ENCODE results near the gene FRG2B. TPM values are rescaled to one million over a fixed set of nuclear protein-coding genes. Genes with fewer than 3 reads are reported as not detected.
"Not testable (repeated sequence)": the region's sequence is repeated elsewhere in the genome, so short reads cannot be mapped to it uniquely, and the experiment has no call there.

FRG2B gene
- total RNA-seq, 1 experiment from 2014 or later = not detected

DNA sequence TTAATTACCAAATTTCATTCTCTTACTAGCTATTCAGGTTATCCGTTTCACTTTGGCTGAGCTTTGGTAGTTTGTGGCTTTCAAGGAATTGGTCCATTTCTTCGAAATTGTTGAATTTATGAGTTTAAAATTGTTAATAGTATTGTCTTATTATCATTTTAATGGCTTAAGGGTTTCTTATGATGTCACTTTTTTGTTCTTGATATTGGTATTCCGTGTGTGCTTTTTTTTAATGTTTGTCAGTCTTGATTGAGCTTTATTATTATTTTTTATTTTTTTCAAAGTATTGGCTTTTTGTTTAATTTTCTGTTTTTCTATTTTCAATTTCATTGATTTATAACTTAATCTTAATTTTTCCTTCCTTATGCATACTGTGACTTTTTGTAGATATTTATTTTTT is 25.9 kb downstream of the FRG2B start:
- POLR2A ChIA-PET = no interaction called here
- DNase-seq (ENCODE audit: low read depth, low spot score) (no peak), ATAC-seq (no peak)
- H3K4me1 ChIP-seq (ENCODE audit: control insufficient read depth in 1 of 2, insufficient read depth in 2 of 2, low read length in 2 of 2) = no peaks in the 10 kb centered on the region
- H3K27ac ChIP-seq (ENCODE audit: low read depth, low read length) = no peak overlapping the region
- intact Hi-C loops (cut with micrococcal nuclease) = no loop called here
- CTCF ChIA-PET = no interaction called here
- no TSS peak for BruUV-seq (replicated peaks)
- RAD21 ChIA-PET (ENCODE audit: low non-redundant PET in 1 of 2, low total read pairs in 2 of 2, uncharacterized antibody in 2 of 2, unreplicated experiment in 2 of 2) = no interaction called here
- no peaks in the 10 kb centered on the region for H4K20me1 ChIP-seq (ENCODE audit: insufficient read depth)
- no peak overlapping the region for H2AFZ ChIP-seq (ENCODE audit: low read depth, low read length, poor library complexity, severe bottlenecking)
- no peak overlapping the region for H3K4me3 ChIP-seq (replicated peaks in 1 of 2; ENCODE audit: low read depth in 1 of 2, low read length in 2 of 2)
- no peaks in the 10 kb centered on the region for H3K9me2 ChIP-seq (ENCODE audit: insufficient read depth)
- H3K9ac ChIP-seq (ENCODE audit: low read length) = no peak overlapping the region
- TF ChIP-seq SP1 (IDR thresholded peaks at IDR 0.05; ENCODE audit: low read depth) = no peak
- TF ChIP-seq FOSL1 (IDR thresholded peaks at IDR 0.05; ENCODE audit: low read depth) = no peak
- TF ChIP-seq, protein P1, sequence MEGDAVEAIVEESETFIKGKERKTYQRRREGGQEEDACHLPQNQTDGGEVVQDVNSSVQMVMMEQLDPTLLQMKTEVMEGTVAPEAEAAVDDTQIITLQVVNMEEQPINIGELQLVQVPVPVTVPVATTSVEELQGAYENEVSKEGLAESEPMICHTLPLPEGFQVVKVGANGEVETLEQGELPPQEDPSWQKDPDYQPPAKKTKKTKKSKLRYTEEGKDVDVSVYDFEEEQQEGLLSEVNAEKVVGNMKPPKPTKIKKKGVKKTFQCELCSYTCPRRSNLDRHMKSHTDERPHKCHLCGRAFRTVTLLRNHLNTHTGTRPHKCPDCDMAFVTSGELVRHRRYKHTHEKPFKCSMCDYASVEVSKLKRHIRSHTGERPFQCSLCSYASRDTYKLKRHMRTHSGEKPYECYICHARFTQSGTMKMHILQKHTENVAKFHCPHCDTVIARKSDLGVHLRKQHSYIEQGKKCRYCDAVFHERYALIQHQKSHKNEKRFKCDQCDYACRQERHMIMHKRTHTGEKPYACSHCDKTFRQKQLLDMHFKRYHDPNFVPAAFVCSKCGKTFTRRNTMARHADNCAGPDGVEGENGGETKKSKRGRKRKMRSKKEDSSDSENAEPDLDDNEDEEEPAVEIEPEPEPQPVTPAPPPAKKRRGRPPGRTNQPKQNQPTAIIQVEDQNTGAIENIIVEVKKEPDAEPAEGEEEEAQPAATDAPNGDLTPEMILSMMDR (IDR thresholded peaks at IDR 0.05 in 2 of 3, conservative IDR thresholded peaks at IDR 0.05 in 1 of 3; ENCODE audit: borderline replicate concordance in 1 of 3, insufficient read depth in 1 of 3, low read depth in 2 of 3, low read length in 2 of 3) = no peak
- TF ChIP-seq, protein P2, sequence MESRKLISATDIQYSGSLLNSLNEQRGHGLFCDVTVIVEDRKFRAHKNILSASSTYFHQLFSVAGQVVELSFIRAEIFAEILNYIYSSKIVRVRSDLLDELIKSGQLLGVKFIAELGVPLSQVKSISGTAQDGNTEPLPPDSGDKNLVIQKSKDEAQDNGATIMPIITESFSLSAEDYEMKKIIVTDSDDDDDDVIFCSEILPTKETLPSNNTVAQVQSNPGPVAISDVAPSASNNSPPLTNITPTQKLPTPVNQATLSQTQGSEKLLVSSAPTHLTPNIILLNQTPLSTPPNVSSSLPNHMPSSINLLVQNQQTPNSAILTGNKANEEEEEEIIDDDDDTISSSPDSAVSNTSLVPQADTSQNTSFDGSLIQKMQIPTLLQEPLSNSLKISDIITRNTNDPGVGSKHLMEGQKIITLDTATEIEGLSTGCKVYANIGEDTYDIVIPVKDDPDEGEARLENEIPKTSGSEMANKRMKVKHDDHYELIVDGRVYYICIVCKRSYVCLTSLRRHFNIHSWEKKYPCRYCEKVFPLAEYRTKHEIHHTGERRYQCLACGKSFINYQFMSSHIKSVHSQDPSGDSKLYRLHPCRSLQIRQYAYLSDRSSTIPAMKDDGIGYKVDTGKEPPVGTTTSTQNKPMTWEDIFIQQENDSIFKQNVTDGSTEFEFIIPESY (IDR thresholded peaks at IDR 0.05; ENCODE audit: extremely low read depth, insufficient replicate concordance, low read length) = no peak
- no peaks in the 10 kb centered on the region for H3K9me3 ChIP-seq (ENCODE audit: control insufficient read depth in 1 of 2, insufficient read depth in 1 of 2, low read depth in 1 of 2, low read length in 2 of 2)
- H3K79me2 ChIP-seq (ENCODE audit: insufficient read depth, low read length) = no peaks in the 10 kb centered on the region
- H3K27me3 ChIP-seq (ENCODE audit: insufficient read depth, low read length) = no peaks in the 10 kb centered on the region
- H3K4me2 ChIP-seq (ENCODE audit: low read length) = no peak overlapping the region
- H3K36me3 ChIP-seq (ENCODE audit: control insufficient read depth in 1 of 2, insufficient read depth in 2 of 2, low read length in 2 of 2) = no peaks in the 10 kb centered on the region

DNA sequence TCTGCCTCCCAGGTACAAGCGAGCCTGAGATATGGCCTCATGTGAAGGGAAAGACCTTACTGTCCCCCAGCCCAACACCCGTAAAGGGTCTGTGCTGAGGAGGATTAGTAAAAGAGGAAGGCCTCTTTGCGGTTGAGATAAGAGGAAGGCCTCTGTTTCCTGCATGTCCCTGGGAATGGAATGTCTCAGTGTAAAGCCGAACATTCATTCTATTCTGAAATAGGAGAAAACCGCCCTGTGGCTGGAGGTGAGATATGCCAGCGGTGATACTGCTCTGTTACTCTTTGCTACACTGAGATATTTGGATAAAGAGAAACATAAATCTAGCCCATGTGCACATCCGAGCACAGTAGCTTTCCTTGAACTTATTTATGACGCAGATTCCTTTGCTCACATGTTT is 26.7 kb downstream of the FRG2B start:
- H3K4me1 ChIP-seq (ENCODE audit: control insufficient read depth in 1 of 2, insufficient read depth in 2 of 2, low read length in 2 of 2); H3K4me2 ChIP-seq (ENCODE audit: low read length); H3K4me3 ChIP-seq (replicated peaks in 1 of 2; ENCODE audit: low read depth in 1 of 2, low read length in 2 of 2); CTCF ChIA-PET; POLR2A ChIA-PET; H3K9me3 ChIP-seq (ENCODE audit: control insufficient read depth in 1 of 2, insufficient read depth in 1 of 2, low read depth in 1 of 2, low read length in 2 of 2); ATAC-seq; H2AFZ ChIP-seq (ENCODE audit: low read depth, low read length, poor library complexity, severe bottlenecking); H3K79me2 ChIP-seq (ENCODE audit: insufficient read depth, low read length); H4K20me1 ChIP-seq (ENCODE audit: insufficient read depth); BruUV-seq (replicated peaks); H3K9me2 ChIP-seq (ENCODE audit: insufficient read depth); RAD21 ChIA-PET (ENCODE audit: low non-redundant PET in 1 of 2, low total read pairs in 2 of 2, uncharacterized antibody in 2 of 2, unreplicated experiment in 2 of 2); H3K36me3 ChIP-seq (ENCODE audit: control insufficient read depth in 1 of 2, insufficient read depth in 2 of 2, low read length in 2 of 2); H3K27ac ChIP-seq (ENCODE audit: low read depth, low read length); H3K9ac ChIP-seq (ENCODE audit: low read length); DNase-seq (ENCODE audit: low read depth, low spot score); H3K27me3 ChIP-seq (ENCODE audit: insufficient read depth, low read length); intact Hi-C loops (cut with micrococcal nuclease): not testable (repeated sequence)
